ENCODE data around the gene SLC25A18. TPM values are rescaled to one million over a fixed set of nuclear protein-coding genes. Genes with fewer than 3 reads are reported as not detected.
A peak's percentile ranks its signal among the peaks of the same experiment; 100 is the strongest.

The SLC25A18 gene
- total RNA-seq, 1 donor from 2014 or later: not detected

DNA sequence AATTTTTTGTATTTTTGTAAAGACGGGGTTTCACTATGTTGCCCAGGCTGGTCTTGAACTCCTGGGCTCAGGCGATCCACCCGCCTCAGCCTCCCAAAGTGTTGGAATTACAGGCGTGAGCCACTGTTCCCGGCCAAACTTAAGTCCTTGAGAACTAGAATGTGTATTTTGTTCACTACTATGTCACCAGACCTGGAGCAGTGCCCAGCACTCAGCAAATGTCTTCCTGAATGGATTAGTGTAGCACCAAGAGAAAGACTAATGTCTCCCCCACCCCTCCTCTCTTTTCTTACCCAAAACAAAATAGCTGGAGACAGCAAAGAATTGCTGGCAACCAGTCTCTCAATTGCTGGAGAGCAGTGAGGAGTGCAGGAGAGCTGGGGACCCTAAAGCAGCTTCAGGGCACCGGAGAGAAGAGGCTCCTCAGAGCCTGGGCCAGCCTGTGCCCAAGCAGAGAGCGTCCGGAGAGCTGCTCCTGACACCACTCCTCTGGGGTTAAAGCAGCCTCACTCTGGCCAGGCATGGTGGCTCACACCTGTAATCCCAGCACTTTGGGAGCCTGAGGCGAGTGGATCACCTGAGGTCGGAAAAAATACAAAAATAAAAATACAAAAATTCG, 14.9 kb downstream of the SLC25A18 start:
- no peaks in the 10 kb centered on the region for H3K36me3 Mint-ChIP-seq (ENCODE audit: low read depth)
- H3K4me1 Mint-ChIP-seq (ENCODE audit: low read depth): peaks cover 8% of the 10 kb centered on the region
- H3K9me3 Mint-ChIP-seq (ENCODE audit: low read depth): no peaks in the 10 kb centered on the region
- TF ChIP-seq, protein P1, sequence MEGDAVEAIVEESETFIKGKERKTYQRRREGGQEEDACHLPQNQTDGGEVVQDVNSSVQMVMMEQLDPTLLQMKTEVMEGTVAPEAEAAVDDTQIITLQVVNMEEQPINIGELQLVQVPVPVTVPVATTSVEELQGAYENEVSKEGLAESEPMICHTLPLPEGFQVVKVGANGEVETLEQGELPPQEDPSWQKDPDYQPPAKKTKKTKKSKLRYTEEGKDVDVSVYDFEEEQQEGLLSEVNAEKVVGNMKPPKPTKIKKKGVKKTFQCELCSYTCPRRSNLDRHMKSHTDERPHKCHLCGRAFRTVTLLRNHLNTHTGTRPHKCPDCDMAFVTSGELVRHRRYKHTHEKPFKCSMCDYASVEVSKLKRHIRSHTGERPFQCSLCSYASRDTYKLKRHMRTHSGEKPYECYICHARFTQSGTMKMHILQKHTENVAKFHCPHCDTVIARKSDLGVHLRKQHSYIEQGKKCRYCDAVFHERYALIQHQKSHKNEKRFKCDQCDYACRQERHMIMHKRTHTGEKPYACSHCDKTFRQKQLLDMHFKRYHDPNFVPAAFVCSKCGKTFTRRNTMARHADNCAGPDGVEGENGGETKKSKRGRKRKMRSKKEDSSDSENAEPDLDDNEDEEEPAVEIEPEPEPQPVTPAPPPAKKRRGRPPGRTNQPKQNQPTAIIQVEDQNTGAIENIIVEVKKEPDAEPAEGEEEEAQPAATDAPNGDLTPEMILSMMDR (IDR thresholded peaks at IDR 0.05): no peak
- H3K27me3 Mint-ChIP-seq (ENCODE audit: low read depth): no peaks in the 10 kb centered on the region
- DNase-seq (ENCODE audit: low spot score): no peak
- no peak overlapping the region for H3K4me3 Mint-ChIP-seq (ENCODE audit: unreplicated experiment)
- H3K27ac Mint-ChIP-seq (ENCODE audit: unreplicated experiment): peak overlapping the region; percentile 68

DNA sequence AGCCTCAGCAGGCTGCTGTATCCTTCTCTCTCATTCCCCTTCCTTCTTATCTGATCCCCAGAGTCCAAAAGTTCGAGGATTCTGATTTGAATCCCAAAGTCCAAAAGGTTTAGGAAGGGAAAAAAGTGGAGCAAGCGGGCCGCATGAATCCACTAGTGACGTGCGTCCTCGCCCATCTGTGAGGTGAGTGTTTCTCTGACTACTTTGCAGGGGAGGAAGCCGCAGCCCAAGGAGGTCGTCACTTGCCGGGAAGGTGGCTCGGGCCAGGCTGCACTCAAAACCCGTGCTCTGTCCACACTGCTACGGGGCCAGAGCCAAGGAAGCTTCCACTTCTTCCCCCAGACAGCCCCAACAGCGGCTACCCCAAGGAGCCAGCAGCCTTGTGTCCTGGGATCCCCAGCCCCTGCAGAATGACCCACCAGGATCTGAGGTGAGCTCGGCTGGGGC, 16.3 kb downstream of the SLC25A18 start:
- Mint-ChIP-seq H3K27ac (ENCODE audit: unreplicated experiment) (no peak overlapping the region), H3K27me3 (ENCODE audit: low read depth) (no peaks in the 10 kb centered on the region), H3K36me3 (ENCODE audit: low read depth) (no peaks in the 10 kb centered on the region), H3K9me3 (ENCODE audit: low read depth) (no peaks in the 10 kb centered on the region), H3K4me3 (ENCODE audit: unreplicated experiment) (no peak overlapping the region), H3K4me1 (ENCODE audit: low read depth) (peaks cover 8% of the 10 kb centered on the region)
- TF ChIP-seq, protein P1 (IDR thresholded peaks at IDR 0.05): no peak
- DNase-seq (ENCODE audit: low spot score): no peak

DNA sequence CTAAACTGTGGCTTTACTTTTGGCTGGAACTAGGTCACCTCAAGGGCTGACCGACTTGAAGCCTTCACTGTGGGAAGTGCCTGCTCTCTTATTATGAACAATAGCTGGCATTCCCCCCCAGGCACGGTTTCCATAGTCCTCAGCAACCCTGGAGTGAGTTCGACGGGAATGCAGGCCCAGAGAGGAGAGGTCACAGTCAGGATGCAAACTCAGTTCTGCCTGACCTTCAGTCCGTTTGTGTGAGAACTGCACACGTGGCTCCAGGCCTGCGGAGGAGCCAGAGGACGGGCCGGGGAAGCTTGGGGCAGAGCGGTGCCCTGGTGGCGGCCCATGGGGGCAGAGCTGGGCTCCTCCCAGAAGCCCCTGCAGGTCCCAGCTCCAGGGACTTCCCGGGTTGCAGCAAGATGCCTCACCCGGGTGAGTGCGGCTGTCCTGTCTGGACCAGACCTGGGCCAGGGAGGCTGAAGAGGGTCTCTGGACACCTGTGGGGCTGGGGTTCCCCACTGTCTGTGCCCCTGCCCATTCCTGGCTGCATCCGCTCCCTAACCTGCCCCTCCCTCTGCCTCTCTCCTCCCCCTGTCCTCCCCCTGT, 17.2 kb downstream of the SLC25A18 start:
- Mint-ChIP-seq H3K27ac (ENCODE audit: unreplicated experiment) (no peak overlapping the region), H3K27me3 (ENCODE audit: low read depth) (no peaks in the 10 kb centered on the region), H3K36me3 (ENCODE audit: low read depth) (no peaks in the 10 kb centered on the region), H3K4me3 (ENCODE audit: unreplicated experiment) (no peak overlapping the region), H3K9me3 (ENCODE audit: low read depth) (no peaks in the 10 kb centered on the region), H3K4me1 (ENCODE audit: low read depth) (peaks cover 8% of the 10 kb centered on the region)
- DNase-seq (ENCODE audit: low spot score): no peak
- TF ChIP-seq, protein P1 (IDR thresholded peaks at IDR 0.05): no peak

DNA sequence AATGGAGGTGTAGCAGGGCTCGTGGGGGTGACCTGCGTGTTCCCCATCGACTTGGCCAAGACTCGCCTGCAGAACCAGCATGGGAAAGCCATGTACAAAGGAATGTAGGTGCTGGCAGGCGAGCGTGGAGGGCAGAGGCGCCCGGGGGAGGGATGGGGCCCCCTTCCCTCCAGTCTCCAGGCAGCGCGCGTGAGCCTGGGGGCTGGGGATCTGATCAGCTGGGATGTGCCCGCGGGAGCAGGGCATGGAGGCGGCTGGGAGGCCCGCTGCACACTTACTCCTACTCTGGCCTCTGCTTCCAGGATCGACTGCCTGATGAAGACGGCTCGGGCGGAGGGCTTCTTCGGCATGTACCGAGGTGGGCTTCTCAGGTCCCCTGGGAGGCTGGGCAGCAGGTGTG, 17.8 kb downstream of the SLC25A18 start:
- TF ChIP-seq, protein P1 (IDR thresholded peaks at IDR 0.05): no peak
- Mint-ChIP-seq H3K27ac (ENCODE audit: unreplicated experiment) (no peak overlapping the region), H3K4me1 (ENCODE audit: low read depth) (peaks cover 8% of the 10 kb centered on the region), H3K36me3 (ENCODE audit: low read depth) (no peaks in the 10 kb centered on the region), H3K27me3 (ENCODE audit: low read depth) (no peaks in the 10 kb centered on the region), H3K4me3 (ENCODE audit: unreplicated experiment) (no peak overlapping the region), H3K9me3 (ENCODE audit: low read depth) (no peaks in the 10 kb centered on the region)
- no peak for DNase-seq (ENCODE audit: low spot score)

DNA sequence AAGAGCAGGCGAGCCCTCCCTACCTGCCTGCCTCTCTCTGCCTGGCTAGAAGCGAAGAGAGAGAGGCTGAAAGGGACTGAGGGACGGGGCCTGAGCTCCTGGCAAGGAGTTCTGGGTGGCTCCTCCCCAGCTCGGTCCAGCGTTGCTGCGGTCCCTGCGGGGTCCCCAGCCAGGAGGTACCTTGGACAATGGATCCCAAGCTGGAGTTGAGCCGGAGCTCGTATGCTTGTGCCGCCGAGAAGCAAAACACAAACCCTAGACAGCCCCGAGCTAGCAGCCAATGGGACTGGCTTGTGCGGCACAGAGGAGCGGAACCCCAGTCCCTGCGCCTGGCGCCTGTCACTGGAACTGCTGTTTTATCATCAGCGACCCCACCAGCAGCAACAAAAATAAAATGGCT, 18.3 kb downstream of the SLC25A18 start:
- Mint-ChIP-seq H3K4me3 (ENCODE audit: unreplicated experiment) (no peak overlapping the region), H3K27ac (ENCODE audit: unreplicated experiment) (no peak overlapping the region), H3K9me3 (ENCODE audit: low read depth) (no peaks in the 10 kb centered on the region), H3K27me3 (ENCODE audit: low read depth) (no peaks in the 10 kb centered on the region), H3K4me1 (ENCODE audit: low read depth) (peaks cover 5% of the 10 kb centered on the region), H3K36me3 (ENCODE audit: low read depth) (no peaks in the 10 kb centered on the region)
- TF ChIP-seq, protein P1 (IDR thresholded peaks at IDR 0.05): no peak
- no peak for DNase-seq (ENCODE audit: low spot score)
